Activated CD8-positive, alpha-beta T cell treated with anti-CD3 and anti-CD28 coated beads for 36 hours (primary cell): ENCODE measurements around the gene CGNL1. TPM values are rescaled to one million over a fixed set of nuclear protein-coding genes. Genes with fewer than 3 reads are reported as not detected.

Experiments used
- ATAC-seq: fragments of 200-7000 bp; cut with Tn5 transposase; one replicate; pipeline ENCODE4 v1.10.0; 2021; ENCODE audit warnings: mild to moderate bottlenecking, moderate library complexity
- CTCF ChIA-PET: fragments of 350-600 bp; sonication (Branson Sonifier 250); formaldehyde crosslinking; loops from one replicate; lab custom pipeline; 2021; ENCODE audit warnings: antibody characterized with exemption; lab: Charles Lee
- POLR2A ChIA-PET: fragments of 350-600 bp; sonication (Branson Sonifier 250); formaldehyde crosslinking; loops from one replicate; lab custom pipeline; 2021; ENCODE audit warnings: antibody characterized with exemption; lab: Charles Lee
- DNase-seq: peaks from one replicate; pipeline ENCODE4 v3.0.0-alpha.2; 2020
- H3K27ac Mint-ChIP-seq: one replicate; pipeline ENCODE4 v1.8.0; 2021; ENCODE audit warnings: mild to moderate bottlenecking, mixed read lengths
- H3K27me3 Mint-ChIP-seq: one replicate; pipeline ENCODE4 v1.8.0; 2021; ENCODE audit warnings: mixed read lengths
- H3K36me3 Mint-ChIP-seq: one replicate; pipeline ENCODE4 v1.8.0; 2021; ENCODE audit warnings: low read depth, mixed read lengths
- H3K4me1 Mint-ChIP-seq: one replicate; pipeline ENCODE4 v1.8.0; 2021; ENCODE audit warnings: low read depth, mixed read lengths
- H3K4me3 Mint-ChIP-seq: one replicate; pipeline ENCODE4 v1.8.0; 2021; ENCODE audit warnings: mild to moderate bottlenecking, moderate library complexity, mixed read lengths
- H3K9me3 Mint-ChIP-seq: one replicate; pipeline ENCODE4 v1.8.0; 2021; ENCODE audit warnings: mixed read lengths
- intact Hi-C: fragments of 100-400 bp; cut with micrococcal nuclease; formaldehyde crosslinking; loops from one replicate; pipeline ENCODE4 v1.10.0; 2022
- total RNA-seq, 2 experiments: library from RNA; stranded (reverse); gene quantifications; one replicate each; pipeline ENCODE4 v1.2.3, GENCODE V29; 2021
- TF ChIP-seq, protein P1 (sequence below): fragments of 200-600 bp; IDR thresholded peaks from one replicate; pipeline ENCODE4 v1.8.0; 2022; ENCODE audit warnings: antibody characterized with exemption, mild to moderate bottlenecking

Gene CGNL1
- total RNA-seq, 2 experiments from 2014 or later = not detected

DNA sequence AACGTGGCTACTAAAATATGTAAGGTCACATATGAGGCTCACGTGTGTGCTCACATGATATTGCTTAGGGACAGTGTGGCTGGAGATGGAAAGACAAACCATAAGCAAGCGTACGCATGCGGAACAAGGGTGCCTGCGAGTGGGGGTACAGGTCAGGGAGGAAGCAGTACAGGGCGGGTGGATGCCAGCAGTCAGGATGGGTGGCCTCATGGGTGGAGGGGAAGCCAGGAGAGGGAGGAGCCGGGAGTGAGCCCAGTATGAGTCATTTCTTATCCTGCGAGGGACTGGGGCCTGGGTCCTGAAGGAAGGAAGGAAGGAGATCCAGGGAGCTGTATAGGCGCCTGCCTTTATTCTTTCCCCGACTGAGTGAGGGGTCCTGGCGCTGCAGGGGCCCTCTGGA is 42.0 kb upstream of the CGNL1 start:
- no peak for DNase-seq
- Mint-ChIP-seq H3K4me3 (no peak overlapping the region), H3K36me3 (no peaks in the 10 kb centered on the region), H3K27ac (no peak overlapping the region), H3K27me3 (peaks cover 2% of the 10 kb centered on the region), H3K4me1 (no peaks in the 10 kb centered on the region), H3K9me3 (no peaks in the 10 kb centered on the region)
- intact Hi-C loops = no loop called here
- ATAC-seq = no peak
- CTCF ChIA-PET = interaction anchor here (1.4 kb wide), 1 partner anchor 193 kb away, joined by 3 read pairs; no protein-coding TSS in a partner anchor
- POLR2A ChIA-PET = no interaction called here
- TF ChIP-seq, protein P1, sequence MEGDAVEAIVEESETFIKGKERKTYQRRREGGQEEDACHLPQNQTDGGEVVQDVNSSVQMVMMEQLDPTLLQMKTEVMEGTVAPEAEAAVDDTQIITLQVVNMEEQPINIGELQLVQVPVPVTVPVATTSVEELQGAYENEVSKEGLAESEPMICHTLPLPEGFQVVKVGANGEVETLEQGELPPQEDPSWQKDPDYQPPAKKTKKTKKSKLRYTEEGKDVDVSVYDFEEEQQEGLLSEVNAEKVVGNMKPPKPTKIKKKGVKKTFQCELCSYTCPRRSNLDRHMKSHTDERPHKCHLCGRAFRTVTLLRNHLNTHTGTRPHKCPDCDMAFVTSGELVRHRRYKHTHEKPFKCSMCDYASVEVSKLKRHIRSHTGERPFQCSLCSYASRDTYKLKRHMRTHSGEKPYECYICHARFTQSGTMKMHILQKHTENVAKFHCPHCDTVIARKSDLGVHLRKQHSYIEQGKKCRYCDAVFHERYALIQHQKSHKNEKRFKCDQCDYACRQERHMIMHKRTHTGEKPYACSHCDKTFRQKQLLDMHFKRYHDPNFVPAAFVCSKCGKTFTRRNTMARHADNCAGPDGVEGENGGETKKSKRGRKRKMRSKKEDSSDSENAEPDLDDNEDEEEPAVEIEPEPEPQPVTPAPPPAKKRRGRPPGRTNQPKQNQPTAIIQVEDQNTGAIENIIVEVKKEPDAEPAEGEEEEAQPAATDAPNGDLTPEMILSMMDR = no peak

- Mint-ChIP-seq H3K36me3 (no peaks in the 10 kb centered on the region), H3K27me3 (peaks cover 4% of the 10 kb centered on the region), H3K27ac (no peak overlapping the region), H3K4me3 (no peak overlapping the region), H3K9me3 (no peaks in the 10 kb centered on the region), H3K4me1 (no peaks in the 10 kb centered on the region)
- no peak for DNase-seq
- intact Hi-C loops = no loop called here
- TF ChIP-seq, protein P1 = no peak
- POLR2A ChIA-PET = no interaction called here
- ATAC-seq = no peak
- CTCF ChIA-PET = no interaction called here
Measured at GRCh38 chr15:57335293-57335715, 41.0 kb upstream of the CGNL1 start.

GRCh38 chr15:57335719-57336118 is 40.6 kb upstream of the CGNL1 start:
- H3K4me1 Mint-ChIP-seq = no peaks in the 10 kb centered on the region
- peaks cover 5% of the 10 kb centered on the region for H3K27me3 Mint-ChIP-seq
- no peak overlapping the region for H3K27ac Mint-ChIP-seq
- TF ChIP-seq, protein P1 = no peak
- intact Hi-C loops = no loop called here
- no peak for DNase-seq
- CTCF ChIA-PET = no interaction called here
- H3K9me3 Mint-ChIP-seq = no peaks in the 10 kb centered on the region
- no peak for ATAC-seq
- H3K4me3 Mint-ChIP-seq = no peak overlapping the region
- no peaks in the 10 kb centered on the region for H3K36me3 Mint-ChIP-seq
- POLR2A ChIA-PET = no interaction called here

- ATAC-seq (no peak), DNase-seq (no peak)
- Mint-ChIP-seq H3K36me3 (no peaks in the 10 kb centered on the region), H3K27me3 (peaks cover 5% of the 10 kb centered on the region), H3K4me3 (no peak overlapping the region), H3K4me1 (no peaks in the 10 kb centered on the region), H3K27ac (no peak overlapping the region), H3K9me3 (no peaks in the 10 kb centered on the region)
- TF ChIP-seq, protein P1 = no peak
- intact Hi-C loops = no loop called here
- ChIA-PET POLR2A (no interaction called here), CTCF (interaction anchor here (9.0 kb wide), 1 partner anchor 190 kb away, joined by 122 read pairs; no protein-coding TSS in a partner anchor)
Measured at GRCh38 chr15:57337868-57338411, 38.4 kb upstream of the CGNL1 start.

DNA sequence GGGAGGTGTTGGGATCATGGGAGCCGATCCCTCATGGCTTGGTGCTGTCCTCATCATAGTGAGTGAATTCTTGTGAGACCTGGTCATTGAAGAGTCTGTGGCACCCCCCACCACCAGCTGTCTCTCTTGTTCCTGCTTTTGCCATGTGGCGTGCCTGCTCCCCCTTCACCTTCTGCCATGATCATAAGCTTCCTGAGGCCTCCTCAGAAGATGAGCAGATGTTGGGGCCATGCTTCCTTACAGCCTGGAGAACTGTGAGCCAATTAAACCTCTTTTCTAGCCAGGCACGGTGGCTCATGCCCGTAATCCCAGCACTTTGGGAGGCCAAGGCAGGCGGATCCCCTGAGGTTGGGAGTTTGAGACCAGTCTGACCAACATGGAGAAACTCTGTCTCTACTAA is 37.0 kb upstream of the CGNL1 start:
- intact Hi-C loops = no loop called here
- no peaks in the 10 kb centered on the region for H3K9me3 Mint-ChIP-seq
- POLR2A ChIA-PET = no interaction called here
- no peak overlapping the region for H3K27ac Mint-ChIP-seq
- H3K4me1 Mint-ChIP-seq = no peaks in the 10 kb centered on the region
- no peaks in the 10 kb centered on the region for H3K36me3 Mint-ChIP-seq
- no peak for ATAC-seq
- no peak for DNase-seq
- TF ChIP-seq, protein P1 = no peak
- no peak overlapping the region for H3K4me3 Mint-ChIP-seq
- CTCF ChIA-PET = interaction anchor here (1.2 to 9.0 kb wide), 5 partner anchors 21 to 189 kb away, joined by 3 to 122 read pairs (median 9); no protein-coding TSS in a partner anchor
- peaks cover 5% of the 10 kb centered on the region for H3K27me3 Mint-ChIP-seq
